Suprapubic skin (tissue), 4 donors: ENCODE data around the gene RICTOR.

Source experiments
- CTCF ChIP-seq, 2 donors: fragments of 200-600 bp in 1 of 2; fragments of 450-650 bp in 1 of 2; sonication (generic) in 1 of 2; IDR thresholded peaks; one replicate each; pipeline ENCODE4 v1.5.1; 2016 to 2019; ENCODE audit warnings: antibody characterized with exemption in 2 of 2, mild to moderate bottlenecking in 1 of 2, moderate library complexity in 1 of 2
- POLR2A ChIP-seq, 2 donors: fragments of 450-650 bp; IDR thresholded peaks; one replicate each; pipeline ENCODE4 v1.6.1; 2017; ENCODE audit warnings: antibody characterized with exemption in 2 of 2, mild to moderate bottlenecking in 2 of 2, moderate library complexity in 2 of 2
- POLR2AphosphoS5 ChIP-seq, 3 donors: sonication (generic); formaldehyde crosslinking; IDR thresholded peaks; one replicate each; pipeline ENCODE4 v1.6.1; 2017; ENCODE audit warnings: antibody characterized with exemption in 3 of 3

- TF ChIP-seq CTCF (IDR thresholded peaks at IDR 0.05) (no peak), POLR2AphosphoS5 (IDR thresholded peaks at IDR 0.05) (no peak), POLR2A (IDR thresholded peaks at IDR 0.05) (no peak)
These were observed 8.8 kb upstream of the RICTOR start for GRCh38 chr5:39082995-39083394.
